Mesenchymal stem cell (in vitro differentiated cells and primary cell): ENCODE data around the gene CLEC16A.

Experiments used
- DNase-seq: peaks from one replicate; pipeline ENCODE4 v3.0.0-alpha.2; 2013
- H2AFZ ChIP-seq: one replicate; pipeline ENCODE4 v1.6.1; 2013; ENCODE audit warnings: low read depth, mild to moderate bottlenecking, control low read depth, inconsistent platforms, low read length, moderate library complexity
- H2AK5ac ChIP-seq: 2 replicates; pipeline ENCODE4 v1.6.1; 2013; ENCODE audit warnings: low read length, moderate library complexity, mild to moderate bottlenecking, inconsistent platforms; ENCODE audit not compliant: severe bottlenecking
- H2BK120ac ChIP-seq: one replicate; pipeline ENCODE4 v1.6.1; 2013; ENCODE audit warnings: low read depth, mild to moderate bottlenecking, inconsistent platforms, low read length, moderate library complexity
- H2BK12ac ChIP-seq, 2 experiments: one replicate each; pipeline ENCODE4 v1.6.1; 2013; ENCODE audit warnings: inconsistent platforms in 2 of 2, low read length in 2 of 2, mild to moderate bottlenecking in 2 of 2, moderate library complexity in 2 of 2, control low read depth in 1 of 2
- H2BK15ac ChIP-seq: one replicate; pipeline ENCODE4 v1.6.1; 2013; ENCODE audit warnings: mild to moderate bottlenecking, low read depth, inconsistent platforms; ENCODE audit not compliant: poor library complexity, severe bottlenecking
- H2BK5ac ChIP-seq: 2 replicates; pipeline ENCODE4 v1.6.1; 2013; ENCODE audit warnings: low read depth, mild to moderate bottlenecking, low read length, control low read depth, inconsistent platforms; ENCODE audit not compliant: poor library complexity, severe bottlenecking
- H3K14ac ChIP-seq, 2 experiments: one replicate each; pipeline ENCODE4 v1.6.1; 2013; ENCODE audit warnings: inconsistent platforms in 2 of 2, low read length in 2 of 2, control low read depth in 1 of 2, mild to moderate bottlenecking in 1 of 2, moderate library complexity in 1 of 2
- H3K18ac ChIP-seq, 2 experiments: one replicate each; pipeline ENCODE4 v1.6.1; 2013; ENCODE audit warnings: inconsistent platforms in 2 of 2, low read length in 2 of 2, control low read depth in 1 of 2, low read depth in 1 of 2, mild to moderate bottlenecking in 1 of 2
- H3K23ac ChIP-seq, 2 experiments: one replicate each; pipeline ENCODE4 v1.6.1; 2013; ENCODE audit warnings: inconsistent platforms in 2 of 2, low read length in 2 of 2, mild to moderate bottlenecking in 2 of 2, moderate library complexity in 2 of 2, control low read depth in 1 of 2
- H3K27ac ChIP-seq: 2 replicates; pipeline ENCODE4 v1.5.1; 2013; ENCODE audit warnings: mild to moderate bottlenecking, moderate library complexity, low read length, control low read depth, inconsistent platforms; ENCODE audit not compliant: poor library complexity, severe bottlenecking
- H3K27me3 ChIP-seq, 2 experiments: 2 replicates each; pipeline versions ENCODE4 v1.6.1 to v1.7.0; 2013; ENCODE audit warnings: low read length in 2 of 2, mild to moderate bottlenecking in 2 of 2, moderate library complexity in 2 of 2, control low read depth in 1 of 2, inconsistent platforms in 1 of 2; ENCODE audit not compliant: control insufficient read depth in 1 of 2, insufficient read depth in 1 of 2
- H3K36me3 ChIP-seq, 2 experiments: 2 replicates each; pipeline versions ENCODE4 v1.6.1 to v1.7.0; 2013; ENCODE audit warnings: low read length in 2 of 2, control low read depth in 1 of 2, inconsistent platforms in 1 of 2, low read depth in 1 of 2, mild to moderate bottlenecking in 1 of 2; ENCODE audit not compliant: insufficient read depth in 2 of 2, control insufficient read depth in 1 of 2
- H3K4ac ChIP-seq, 2 experiments: one replicate each; pipeline ENCODE4 v1.6.1; 2013; ENCODE audit warnings: inconsistent platforms in 2 of 2, low read length in 2 of 2, mild to moderate bottlenecking in 2 of 2, moderate library complexity in 2 of 2, control low read depth in 1 of 2, low read depth in 1 of 2
- H3K4me1 ChIP-seq: 2 replicates; pipeline ENCODE4 v1.6.1; 2013; ENCODE audit warnings: low read depth, low read length, control low read depth; ENCODE audit not compliant: control insufficient read depth, insufficient read depth
- H3K4me2 ChIP-seq: 2 replicates; pipeline ENCODE4 v1.6.1; 2013; ENCODE audit warnings: low read length, mild to moderate bottlenecking, inconsistent platforms; ENCODE audit not compliant: poor library complexity, severe bottlenecking
- H3K4me3 ChIP-seq, 2 experiments: 2 replicates each; pipeline versions ENCODE4 v1.5.1 to v1.7.0; 2013; ENCODE audit warnings: low read length in 2 of 2, mild to moderate bottlenecking in 2 of 2, control low read depth in 1 of 2, low read depth in 1 of 2; ENCODE audit not compliant: insufficient read depth in 1 of 2
- H3K79me1 ChIP-seq: replicated peaks from 2 replicates; pipeline ENCODE4 v1.6.1; 2013; ENCODE audit warnings: mild to moderate bottlenecking, control low read depth, low read length, inconsistent platforms; ENCODE audit not compliant: poor library complexity, severe bottlenecking
- H3K9ac ChIP-seq: 2 replicates; pipeline ENCODE4 v1.7.0; 2013; ENCODE audit warnings: mild to moderate bottlenecking, low read length, moderate library complexity
- H3K9me3 ChIP-seq: 2 replicates; pipeline ENCODE4 v1.7.0; 2013; ENCODE audit warnings: mild to moderate bottlenecking, low read length; ENCODE audit not compliant: control insufficient read depth
- H4K8ac ChIP-seq: one replicate; pipeline ENCODE4 v1.6.1; 2013; ENCODE audit warnings: inconsistent platforms, mild to moderate bottlenecking, low read length, moderate library complexity
- H4K91ac ChIP-seq: one replicate; pipeline ENCODE4 v1.6.1; 2013; ENCODE audit warnings: mild to moderate bottlenecking, low read length, inconsistent platforms
- WGBS: methylation state at CpG from one replicate; pipeline ENCODE4 v1.1.7; 2013; ENCODE audit warnings: mixed read lengths; 5-methylcytosine and 5-hydroxymethylcytosine counted together

The CLEC16A gene

GRCh38 chr16:10947211-10947787 lies 2.9 kb downstream of the CLEC16A start:
- no peak overlapping the region for H3K14ac ChIP-seq
- no peak overlapping the region for H3K4ac ChIP-seq
- peak overlapping the region; percentile 64 for H3K27ac ChIP-seq
- H3K18ac ChIP-seq = no peak overlapping the region
- H3K4me3 ChIP-seq = no peak overlapping the region
- H4K91ac ChIP-seq = no peak overlapping the region
- WGBS = 78% methylated on average over 10 of the region's 10 CpGs
- peaks cover 14% of the 10 kb centered on the region for H3K79me1 ChIP-seq
- no peak overlapping the region for H3K9ac ChIP-seq
- no peak overlapping the region for H2BK5ac ChIP-seq
- H2AFZ ChIP-seq = no peak overlapping the region
- H3K4me2 ChIP-seq = peak overlapping the region; percentile 10
- H3K4me1 ChIP-seq = peaks cover 41% of the 10 kb centered on the region
- no peak for DNase-seq
- no peak overlapping the region for H2BK120ac ChIP-seq
- no peaks in the 10 kb centered on the region for H3K27me3 ChIP-seq
- no peaks in the 10 kb centered on the region for H3K36me3 ChIP-seq
- H2AK5ac ChIP-seq = peak overlapping the region; percentile 94
- H2BK12ac ChIP-seq = no peak overlapping the region
- H3K23ac ChIP-seq = no peak overlapping the region
- H2BK15ac ChIP-seq = no peak overlapping the region
- no peaks in the 10 kb centered on the region for H3K9me3 ChIP-seq
- H4K8ac ChIP-seq = no peak overlapping the region

GRCh38 chr16:10949424-10949970 lies 5.1 kb downstream of the CLEC16A start:
- no peak overlapping the region for H2AFZ ChIP-seq
- no peak overlapping the region for H3K18ac ChIP-seq
- peak overlapping the region; percentile 65 for H3K27ac ChIP-seq
- peaks cover 14% of the 10 kb centered on the region for H3K79me1 ChIP-seq
- no peak overlapping the region for H3K4me3 ChIP-seq
- no peak overlapping the region for H2BK15ac ChIP-seq
- no peak overlapping the region for H4K91ac ChIP-seq
- H2BK120ac ChIP-seq = no peak overlapping the region
- H3K4ac ChIP-seq = no peak overlapping the region
- WGBS = 79% methylated on average over 7 of the region's 7 CpGs
- peak overlapping the region; percentile 88 for H2AK5ac ChIP-seq
- H3K9ac ChIP-seq = no peak overlapping the region
- no peaks in the 10 kb centered on the region for H3K27me3 ChIP-seq
- peaks cover 45% of the 10 kb centered on the region for H3K4me1 ChIP-seq
- H4K8ac ChIP-seq = no peak overlapping the region
- H3K36me3 ChIP-seq = no peaks in the 10 kb centered on the region
- DNase-seq = no peak
- no peak overlapping the region for H3K23ac ChIP-seq
- no peak overlapping the region for H2BK5ac ChIP-seq
- H3K4me2 ChIP-seq = no peak overlapping the region
- no peak overlapping the region for H3K14ac ChIP-seq
- H3K9me3 ChIP-seq = no peaks in the 10 kb centered on the region
- H2BK12ac ChIP-seq = no peak overlapping the region

DNA sequence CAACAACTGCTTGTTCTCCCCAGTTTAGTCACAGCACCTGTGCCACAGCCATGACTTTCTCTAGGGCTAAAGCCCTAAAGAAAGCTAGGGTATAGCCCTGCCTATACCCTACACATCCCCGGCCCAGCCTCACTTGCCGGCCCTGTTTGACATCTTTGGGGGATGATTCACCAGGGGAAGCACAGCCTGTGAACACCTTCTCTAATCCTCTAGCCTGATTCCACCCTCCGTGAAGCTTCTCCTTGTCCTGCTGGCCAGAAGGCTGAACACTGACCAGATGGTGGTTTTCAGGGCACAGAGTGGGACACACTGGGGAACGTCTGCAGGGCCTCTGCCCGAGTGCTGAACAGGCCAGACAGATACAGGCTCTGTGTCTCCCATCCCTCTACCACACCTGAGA lies 6.0 kb downstream of the CLEC16A start:
- H3K79me1 ChIP-seq = peaks cover 16% of the 10 kb centered on the region
- H3K23ac ChIP-seq = peak overlapping the region in 1 of 2 experiments; percentile 2
- H3K9ac ChIP-seq = no peak overlapping the region
- DNase-seq = peak; percentile 56
- H2AK5ac ChIP-seq = peak overlapping the region; percentile 62
- H2BK15ac ChIP-seq = no peak overlapping the region
- WGBS = 32% methylated on average over 4 of the region's 5 CpGs
- peaks cover 44% of the 10 kb centered on the region for H3K4me1 ChIP-seq
- H2BK5ac ChIP-seq = peak overlapping the region; percentile 26
- H2BK120ac ChIP-seq = no peak overlapping the region
- H2BK12ac ChIP-seq = no peak overlapping the region
- no peaks in the 10 kb centered on the region for H3K27me3 ChIP-seq
- no peak overlapping the region for H2AFZ ChIP-seq
- H3K36me3 ChIP-seq = no peaks in the 10 kb centered on the region
- H3K27ac ChIP-seq = peak overlapping the region; percentile 65
- H4K91ac ChIP-seq = peak overlapping the region; percentile 21
- H4K8ac ChIP-seq = no peak overlapping the region
- no peak overlapping the region for H3K4me2 ChIP-seq
- H3K18ac ChIP-seq = no peak overlapping the region
- no peaks in the 10 kb centered on the region for H3K9me3 ChIP-seq
- no peak overlapping the region for H3K4ac ChIP-seq
- H3K4me3 ChIP-seq = no peak overlapping the region
- no peak overlapping the region for H3K14ac ChIP-seq

GRCh38 chr16:10951026-10951425 lies 6.7 kb downstream of the CLEC16A start:
- H2BK120ac ChIP-seq = no peak overlapping the region
- H3K9me3 ChIP-seq = no peaks in the 10 kb centered on the region
- H3K4me1 ChIP-seq = peaks cover 42% of the 10 kb centered on the region
- no peak overlapping the region for H3K4ac ChIP-seq
- peaks cover 19% of the 10 kb centered on the region for H3K79me1 ChIP-seq
- no peak overlapping the region for H3K9ac ChIP-seq
- H4K8ac ChIP-seq = no peak overlapping the region
- H3K4me2 ChIP-seq = no peak overlapping the region
- peaks cover 0 to 2% of the 10 kb centered on the region in 2 experiments for H3K36me3 ChIP-seq
- H2AK5ac ChIP-seq = no peak overlapping the region
- H4K91ac ChIP-seq = no peak overlapping the region
- H3K4me3 ChIP-seq = no peak overlapping the region
- DNase-seq = peak; percentile 73
- H3K14ac ChIP-seq = no peak overlapping the region
- no peaks in the 10 kb centered on the region for H3K27me3 ChIP-seq
- no peak overlapping the region for H3K23ac ChIP-seq
- H2BK15ac ChIP-seq = no peak overlapping the region
- H3K18ac ChIP-seq = no peak overlapping the region
- H2BK5ac ChIP-seq = no peak overlapping the region
- H2AFZ ChIP-seq = no peak overlapping the region
- no peak overlapping the region for H2BK12ac ChIP-seq
- no peak overlapping the region for H3K27ac ChIP-seq
- WGBS = 56% methylated on average over 4 of the region's 4 CpGs
